HTR-8/SVneo (cell line): ENCODE measurements around the gene PLAGL1.
"Not testable (repeated sequence)": the region's sequence is repeated elsewhere in the genome, so short reads cannot be mapped to it uniquely, and the experiment has no call there.

Source experiments
- DNase-seq: peaks from one replicate; pipeline ENCODE4 v3.0.0; 2011; ENCODE audit warnings: low spot score, mixed read lengths; ENCODE audit not compliant: insufficient read length
- FAIRE-seq: peaks from 2 replicates; lab custom pipeline; 2011; peaks lifted over from hg19 to GRCh38; lab: Jason Lieb, UNC

The PLAGL1 gene

GRCh38 chr6:143941852-143942627, 66.0 kb downstream of the PLAGL1 start:
- peak; percentile 23 for FAIRE-seq
- peak; percentile 57 for DNase-seq

GRCh38 chr6:143940011-143940597, 68.0 kb downstream of the PLAGL1 start:
- DNase-seq (peak; percentile 59), FAIRE-seq (no peak)

- DNase-seq (no peak), FAIRE-seq (no peak)
Observed at GRCh38 chr6:143939364-143939763, 68.7 kb downstream of the PLAGL1 start.

- FAIRE-seq (no peak), DNase-seq (no peak)
Observed at GRCh38 chr6:143937668-143937970, 70.4 kb downstream of the PLAGL1 start.

GRCh38 chr6:143936778-143937667, 71.0 kb downstream of the PLAGL1 start:
- FAIRE-seq, result no peak

GRCh38 chr6:143936347-143936746, 71.7 kb downstream of the PLAGL1 start:
- FAIRE-seq (no peak), DNase-seq (no peak)

More at GRCh38 chr6:143936778-143937667, 71.0 kb downstream of the PLAGL1 start:
- no peak for DNase-seq

- FAIRE-seq (no peak), DNase-seq (no peak)
Observed at GRCh38 chr6:143934867-143935266, 73.2 kb downstream of the PLAGL1 start.

DNA sequence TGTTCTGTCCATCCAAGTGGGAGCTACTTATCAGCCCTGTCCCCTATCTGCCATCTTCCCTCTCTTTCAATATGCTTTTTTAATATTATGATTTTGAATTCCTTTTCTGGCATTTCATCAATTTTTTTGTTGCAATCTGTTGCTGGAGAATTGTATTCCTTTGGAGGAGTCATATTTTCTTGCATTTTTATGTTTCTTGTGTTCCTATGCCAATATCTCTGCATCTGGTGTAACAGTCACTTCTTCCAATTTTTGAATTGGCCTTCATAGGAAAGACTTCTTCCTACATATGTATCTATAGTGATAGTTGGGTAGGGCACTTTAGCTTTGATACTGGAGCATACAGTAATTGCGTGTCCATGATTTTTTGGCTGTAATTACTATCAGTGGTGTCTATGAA, 73.7 kb downstream of the PLAGL1 start:
- FAIRE-seq (no peak), DNase-seq (no peak)

GRCh38 chr6:143929975-143930374, 78.1 kb downstream of the PLAGL1 start:
- no peak for DNase-seq
- FAIRE-seq, result no peak

DNA sequence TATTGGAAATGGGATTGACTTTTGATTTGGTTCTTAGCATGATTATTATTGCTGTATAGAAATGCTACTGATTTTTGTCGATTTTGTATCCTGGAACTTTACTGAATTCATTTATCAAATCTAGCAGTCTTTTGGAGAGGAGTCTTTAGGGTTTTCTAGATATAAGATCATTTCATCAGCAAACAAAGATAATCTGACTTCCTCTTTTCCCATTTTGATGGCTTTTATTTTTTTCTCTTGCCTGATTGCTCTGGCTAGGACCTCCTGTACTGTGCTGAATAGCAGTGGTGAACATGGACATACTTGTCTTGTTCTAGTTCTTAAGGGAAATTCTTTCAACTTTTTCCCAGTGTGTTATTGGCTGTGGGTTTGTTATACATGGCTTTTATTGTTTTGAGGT, 79.2 kb downstream of the PLAGL1 start:
- no peak for FAIRE-seq
- DNase-seq, result no peak

DNA sequence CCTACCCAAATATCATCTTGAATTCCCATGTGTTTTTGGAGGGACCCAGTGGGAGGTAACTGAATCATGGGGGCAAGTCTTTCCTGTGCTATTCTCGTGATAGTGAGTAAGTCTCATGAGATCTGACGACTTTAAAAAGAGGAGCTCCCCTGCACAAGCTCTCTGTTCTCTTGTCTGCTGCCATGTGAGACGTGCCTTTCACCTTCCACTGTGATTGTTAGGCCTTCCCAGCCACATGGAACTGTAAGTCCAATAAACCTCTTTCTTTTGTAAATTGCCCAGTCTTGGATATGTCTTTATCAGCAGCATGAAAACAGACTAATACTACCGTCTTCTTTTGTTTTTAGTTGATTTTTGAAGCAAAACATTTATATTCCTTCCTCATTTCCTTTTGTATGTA, 91.0 kb downstream of the PLAGL1 start:
- not testable (repeated sequence) for FAIRE-seq

GRCh38 chr6:143912671-143913070, 95.4 kb downstream of the PLAGL1 start:
- DNase-seq (no peak), FAIRE-seq (no peak)

More for the DNA sequence above, 91.0 kb downstream of the PLAGL1 start:
- DNase-seq, result not testable (repeated sequence)

DNA sequence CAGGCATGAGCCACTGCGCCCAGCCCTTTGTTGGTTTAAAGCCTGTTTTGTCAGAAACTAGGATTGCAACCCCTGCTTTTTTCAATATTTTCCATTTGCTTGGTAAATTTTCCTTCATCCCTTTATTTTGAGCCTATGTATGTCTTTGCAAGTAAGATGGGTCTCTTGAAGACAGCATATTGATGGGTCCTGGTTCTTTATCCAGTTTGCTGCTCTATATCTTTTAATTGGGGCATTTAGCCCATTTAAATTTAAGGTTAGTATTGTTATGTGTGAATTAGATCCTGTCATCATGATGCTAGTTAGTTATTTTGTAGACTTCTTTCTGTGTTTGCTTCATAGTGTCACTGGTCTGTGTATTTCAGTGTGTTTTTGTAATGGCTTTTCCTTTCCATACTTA, 97.0 kb downstream of the PLAGL1 start:
- no peak for DNase-seq
- FAIRE-seq, result no peak

- DNase-seq (no peak), FAIRE-seq (no peak)
Observed at GRCh38 chr6:143902827-143903226, 105.2 kb downstream of the PLAGL1 start.

- FAIRE-seq, result no peak
Observed at GRCh38 chr6:143901885-143902750, 105.9 kb downstream of the PLAGL1 start.

GRCh38 chr6:143900358-143900757, 107.7 kb downstream of the PLAGL1 start:
- FAIRE-seq (no peak), DNase-seq (no peak)

More at GRCh38 chr6:143901885-143902750, 105.9 kb downstream of the PLAGL1 start:
- DNase-seq, result no peak

DNA sequence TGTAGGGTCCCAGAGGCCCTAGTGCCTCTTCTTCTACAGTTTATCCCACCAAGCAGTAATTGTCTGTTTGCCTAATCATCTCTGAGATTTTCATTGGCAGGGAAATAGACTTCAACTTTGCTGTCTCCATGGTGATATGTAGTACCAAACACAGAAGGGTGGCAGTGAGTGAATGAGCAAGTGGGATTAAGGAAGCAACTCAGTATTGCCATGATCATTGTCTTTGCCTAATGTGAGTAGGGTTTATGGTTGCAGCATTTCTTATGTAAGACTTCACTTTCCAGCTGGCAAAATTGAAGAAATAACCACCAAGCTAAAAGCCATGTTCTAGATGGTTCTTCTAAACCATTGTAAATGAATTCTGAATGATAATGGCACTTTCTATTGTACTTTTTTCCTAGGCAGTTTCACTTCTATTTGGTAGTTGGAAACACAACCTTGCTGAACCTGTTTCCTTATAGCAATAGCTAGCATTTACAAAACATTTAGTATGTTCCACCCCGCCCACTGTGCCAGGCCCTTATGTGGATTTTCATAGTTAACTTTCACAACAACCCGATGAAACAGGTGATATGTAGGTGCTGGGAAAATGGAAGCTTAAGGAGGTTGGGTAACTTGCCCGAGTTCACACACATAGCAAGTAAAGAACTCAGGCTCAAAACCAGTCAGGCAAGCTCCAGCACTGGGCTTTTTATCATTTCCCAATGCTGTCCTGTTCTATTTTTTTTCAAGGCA, 111.8 kb downstream of the PLAGL1 start:
- FAIRE-seq (no peak), DNase-seq (no peak)

DNA sequence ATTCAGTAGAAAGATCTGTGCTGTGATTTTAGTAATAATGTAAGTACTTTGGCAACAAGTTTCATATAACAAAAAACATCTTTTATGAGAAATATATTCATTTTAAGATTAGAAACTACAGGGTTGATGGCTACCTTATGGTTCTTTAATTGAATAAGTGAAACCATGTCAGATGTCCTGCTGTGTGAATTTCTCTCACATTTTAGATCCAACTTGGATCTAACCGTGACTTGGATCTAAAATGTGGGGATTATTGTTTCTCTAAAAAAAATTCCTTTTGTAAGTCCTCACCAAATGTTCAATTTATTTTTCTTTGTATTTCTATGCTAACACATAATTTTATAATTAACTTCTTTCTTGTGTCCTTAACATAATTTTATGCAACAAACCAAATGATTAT, 113.4 kb downstream of the PLAGL1 start:
- FAIRE-seq, result no peak
- DNase-seq, result no peak
